Panc1 (cell line): ENCODE data around the gene TBCD. TPM values are rescaled to one million over a fixed set of nuclear protein-coding genes. Genes with fewer than 3 reads are reported as not detected.

Experiments
- ATAC-seq: fragments of 200-7000 bp; cut with Tn5 transposase; 2 replicates; pipeline ENCODE4 v1.9.1; 2020; ENCODE audit warnings: mild to moderate bottlenecking, moderate library complexity
- BruUV-seq: library from RNA; stranded (reverse); fragments of 400-500 nt; replicated peaks from 2 replicates; lab custom pipeline; 2021; lab: Mats Ljungman, UMichigan
- CTCF ChIA-PET: fragments of 300-600 bp; sonication (Branson Sonifier 250); formaldehyde crosslinking; loops from one replicate; lab custom pipeline; 2022; ENCODE audit warnings: antibody characterized with exemption; lab: Charles Lee
- POLR2A ChIA-PET: fragments of 300-600 bp; sonication (Branson Sonifier 250); formaldehyde crosslinking; loops from one replicate; lab custom pipeline; 2022; ENCODE audit warnings: antibody characterized with exemption; lab: Charles Lee
- DNase-seq: peaks from one replicate; pipeline ENCODE4 v3.0.0-alpha.2; 2010; ENCODE audit warnings: low read depth, low spot score
- H3K27ac ChIP-seq: 2 replicates; pipeline ENCODE4 v1.5.1; 2011; ENCODE audit warnings: mild to moderate bottlenecking, low read length, inconsistent platforms
- H3K27me3 ChIP-seq: fragments of 200-500 bp; sonication (Bioruptor generic); 2 replicates; pipeline ENCODE4 v1.6.0; 2014; ENCODE audit warnings: low read length, inconsistent platforms; ENCODE audit not compliant: control insufficient read depth, insufficient read depth
- H3K36me3 ChIP-seq: fragments of 200-500 bp; sonication (Bioruptor generic); 2 replicates; pipeline ENCODE4 v1.5.1; 2014; ENCODE audit warnings: inconsistent platforms, mild to moderate bottlenecking, low read length, moderate library complexity; ENCODE audit not compliant: control insufficient read depth, insufficient read depth
- H3K4me1 ChIP-seq: 2 replicates; pipeline ENCODE4 v1.5.1; 2011; ENCODE audit warnings: inconsistent platforms, mild to moderate bottlenecking, low read length, moderate library complexity; ENCODE audit not compliant: control insufficient read depth, insufficient read depth
- H3K4me3 ChIP-seq, 2 experiments: 2 replicates each; pipeline ENCODE4 v1.5.1; 2011 to 2012; ENCODE audit warnings: low read depth in 2 of 2, low read length in 2 of 2, mild to moderate bottlenecking in 2 of 2, inconsistent platforms in 1 of 2, moderate library complexity in 1 of 2
- H3K9me3 ChIP-seq: fragments of 200-500 bp; sonication (Bioruptor generic); 2 replicates; pipeline ENCODE4 v1.5.1; 2014; ENCODE audit warnings: low read depth, mild to moderate bottlenecking, inconsistent platforms, low read length, moderate library complexity; ENCODE audit not compliant: control insufficient read depth, insufficient read depth
- POLR2AphosphoS5 ChIP-seq: IDR thresholded peaks from 2 replicates; pipeline ENCODE4 v1.6.1; 2012; ENCODE audit warnings: mild to moderate bottlenecking, low read depth, low read length, moderate library complexity
- SIN3A ChIP-seq: IDR thresholded peaks from 2 replicates; pipeline ENCODE4 v1.6.1; 2012; ENCODE audit warnings: low read depth, mild to moderate bottlenecking, low read length, moderate library complexity, borderline replicate concordance; ENCODE audit not compliant: insufficient read depth
- TCF7L2 ChIP-seq: IDR thresholded peaks from 2 replicates; pipeline ENCODE4 v1.6.1; 2011; ENCODE audit warnings: mild to moderate bottlenecking, low read depth, low read length, inconsistent platforms
- in situ Hi-C: cut with HindIII; loops from 2 replicates; pipeline ENCODE4 v1.10.0; 2016; ENCODE audit warnings: low sequenced_read_pairs, low pct_unique_long_range_greater_than_20kb
- intact Hi-C: fragments of 100-400 bp; cut with micrococcal nuclease; formaldehyde crosslinking; loops from one replicate; pipeline ENCODE4 v1.10.0; 2022; ENCODE audit not compliant: unreplicated experiment
- total RNA-seq: library from RNA; stranded (reverse); gene quantifications from one replicate; pipeline ENCODE4 v1.2.1, GENCODE V29; 2021; ENCODE audit not compliant: unreplicated experiment
- TF ChIP-seq, protein P1 (sequence below), 2 experiments: IDR thresholded peaks; 2 replicates each; pipeline ENCODE4 v1.6.1; 2011 to 2012; ENCODE audit warnings: low read depth in 2 of 2, control low read depth in 1 of 2, low read length in 1 of 2, mild to moderate bottlenecking in 1 of 2, moderate library complexity in 1 of 2; ENCODE audit not compliant: insufficient read depth in 1 of 2
- TF ChIP-seq, protein P2 (sequence below): fragments of 450-650 bp; IDR thresholded peaks from 2 replicates; pipeline ENCODE4 v1.5.1; 2017; ENCODE audit warnings: mild to moderate bottlenecking

Gene TBCD
- total RNA-seq, 1 experiment from 2014 or later: 186 TPM

DNA sequence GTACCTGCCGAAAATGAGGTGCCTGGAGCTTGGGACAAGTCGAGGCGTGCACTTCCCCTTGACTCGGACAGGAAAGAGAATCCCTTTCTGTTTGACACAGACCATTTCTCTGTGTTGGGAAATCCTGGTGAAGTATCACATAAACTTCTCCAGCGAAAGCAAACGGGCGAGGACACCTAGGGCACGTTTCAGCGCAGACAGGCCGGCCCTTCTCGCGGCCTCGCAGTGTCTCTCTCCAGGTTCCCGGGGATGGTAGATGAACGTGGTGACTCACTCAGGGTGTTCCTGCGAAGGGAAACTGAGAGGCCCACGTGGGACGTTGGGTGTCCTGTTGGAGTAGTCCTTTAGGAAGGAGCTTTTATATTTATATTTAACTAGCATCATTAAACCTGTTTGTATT lies 124.3 kb downstream of the TBCD start:
- TSS peak; percentile 22 for BruUV-seq
- ChIA-PET POLR2A (interaction anchor here (0.5 to 0.6 kb wide), 2 partner anchors 129 to 173 kb away, joined by 4 to 7 read pairs; no protein-coding TSS in a partner anchor), CTCF (interaction anchor here (0.9 kb wide), 1 partner anchor 9 kb away, joined by 3 read pairs; no protein-coding TSS in a partner anchor)
- H3K4me1 ChIP-seq: no peaks in the 10 kb centered on the region
- H3K4me3 ChIP-seq: no peak overlapping the region
- DNase-seq (no peak), ATAC-seq (no peak)
- H3K27ac ChIP-seq: no peak overlapping the region
- no peaks in the 10 kb centered on the region for H3K36me3 ChIP-seq
- in situ Hi-C loops (no loop called here), intact Hi-C loops (no loop called here)
- H3K27me3 ChIP-seq: no peaks in the 10 kb centered on the region
- H3K9me3 ChIP-seq: no peaks in the 10 kb centered on the region
- TF ChIP-seq, protein P1, sequence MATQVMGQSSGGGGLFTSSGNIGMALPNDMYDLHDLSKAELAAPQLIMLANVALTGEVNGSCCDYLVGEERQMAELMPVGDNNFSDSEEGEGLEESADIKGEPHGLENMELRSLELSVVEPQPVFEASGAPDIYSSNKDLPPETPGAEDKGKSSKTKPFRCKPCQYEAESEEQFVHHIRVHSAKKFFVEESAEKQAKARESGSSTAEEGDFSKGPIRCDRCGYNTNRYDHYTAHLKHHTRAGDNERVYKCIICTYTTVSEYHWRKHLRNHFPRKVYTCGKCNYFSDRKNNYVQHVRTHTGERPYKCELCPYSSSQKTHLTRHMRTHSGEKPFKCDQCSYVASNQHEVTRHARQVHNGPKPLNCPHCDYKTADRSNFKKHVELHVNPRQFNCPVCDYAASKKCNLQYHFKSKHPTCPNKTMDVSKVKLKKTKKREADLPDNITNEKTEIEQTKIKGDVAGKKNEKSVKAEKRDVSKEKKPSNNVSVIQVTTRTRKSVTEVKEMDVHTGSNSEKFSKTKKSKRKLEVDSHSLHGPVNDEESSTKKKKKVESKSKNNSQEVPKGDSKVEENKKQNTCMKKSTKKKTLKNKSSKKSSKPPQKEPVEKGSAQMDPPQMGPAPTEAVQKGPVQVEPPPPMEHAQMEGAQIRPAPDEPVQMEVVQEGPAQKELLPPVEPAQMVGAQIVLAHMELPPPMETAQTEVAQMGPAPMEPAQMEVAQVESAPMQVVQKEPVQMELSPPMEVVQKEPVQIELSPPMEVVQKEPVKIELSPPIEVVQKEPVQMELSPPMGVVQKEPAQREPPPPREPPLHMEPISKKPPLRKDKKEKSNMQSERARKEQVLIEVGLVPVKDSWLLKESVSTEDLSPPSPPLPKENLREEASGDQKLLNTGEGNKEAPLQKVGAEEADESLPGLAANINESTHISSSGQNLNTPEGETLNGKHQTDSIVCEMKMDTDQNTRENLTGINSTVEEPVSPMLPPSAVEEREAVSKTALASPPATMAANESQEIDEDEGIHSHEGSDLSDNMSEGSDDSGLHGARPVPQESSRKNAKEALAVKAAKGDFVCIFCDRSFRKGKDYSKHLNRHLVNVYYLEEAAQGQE (IDR thresholded peaks at IDR 0.05; ENCODE audit: insufficient read depth in 1 of 2, low read depth in 2 of 2, low read length in 1 of 2): no peak

DNA sequence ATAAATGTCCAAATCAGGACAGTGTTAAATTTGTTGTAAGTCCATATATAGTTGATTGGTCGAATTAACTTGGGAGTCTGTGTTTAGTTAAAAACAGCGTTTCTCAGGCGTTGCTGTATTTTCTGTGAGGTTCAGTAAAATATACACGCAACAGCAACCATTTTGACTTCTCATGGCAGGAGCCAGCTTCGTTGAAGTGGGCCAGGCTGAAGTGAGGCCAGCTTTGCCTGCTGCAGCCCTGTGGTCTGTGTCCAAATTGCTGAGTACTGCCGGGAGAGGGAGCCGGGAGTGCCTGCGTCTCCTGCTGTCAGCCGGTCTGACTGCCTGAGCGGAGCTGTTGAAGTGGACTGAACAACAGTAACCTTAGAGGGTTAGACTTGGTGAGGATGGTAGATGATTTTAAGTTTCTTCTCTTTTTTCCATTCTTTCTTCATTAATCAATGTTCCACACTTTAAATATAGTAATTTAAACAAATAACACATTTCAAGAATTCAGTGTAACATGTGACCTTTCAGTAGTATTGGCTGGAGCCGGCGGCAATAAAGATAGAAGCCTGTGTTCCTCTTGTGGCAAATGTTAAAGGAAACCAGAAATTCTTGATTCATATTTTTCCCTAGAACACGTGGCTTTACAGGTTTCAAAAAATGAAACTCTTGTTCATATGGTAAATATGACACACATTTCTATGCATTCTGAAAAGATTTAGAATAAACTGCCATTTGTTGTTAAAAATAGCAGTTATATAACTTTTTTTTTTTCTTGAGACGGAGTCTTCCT lies 124.9 kb downstream of the TBCD start:
- Histone ChIP-seq H3K9me3 (no peaks in the 10 kb centered on the region), H3K36me3 (no peaks in the 10 kb centered on the region), H3K27ac (no peak overlapping the region), H3K4me3 (no peak overlapping the region), H3K27me3 (no peaks in the 10 kb centered on the region), H3K4me1 (no peaks in the 10 kb centered on the region)
- in situ Hi-C loops (no loop called here), intact Hi-C loops (no loop called here)
- TF ChIP-seq TCF7L2: no peak
- TF ChIP-seq, protein P2, sequence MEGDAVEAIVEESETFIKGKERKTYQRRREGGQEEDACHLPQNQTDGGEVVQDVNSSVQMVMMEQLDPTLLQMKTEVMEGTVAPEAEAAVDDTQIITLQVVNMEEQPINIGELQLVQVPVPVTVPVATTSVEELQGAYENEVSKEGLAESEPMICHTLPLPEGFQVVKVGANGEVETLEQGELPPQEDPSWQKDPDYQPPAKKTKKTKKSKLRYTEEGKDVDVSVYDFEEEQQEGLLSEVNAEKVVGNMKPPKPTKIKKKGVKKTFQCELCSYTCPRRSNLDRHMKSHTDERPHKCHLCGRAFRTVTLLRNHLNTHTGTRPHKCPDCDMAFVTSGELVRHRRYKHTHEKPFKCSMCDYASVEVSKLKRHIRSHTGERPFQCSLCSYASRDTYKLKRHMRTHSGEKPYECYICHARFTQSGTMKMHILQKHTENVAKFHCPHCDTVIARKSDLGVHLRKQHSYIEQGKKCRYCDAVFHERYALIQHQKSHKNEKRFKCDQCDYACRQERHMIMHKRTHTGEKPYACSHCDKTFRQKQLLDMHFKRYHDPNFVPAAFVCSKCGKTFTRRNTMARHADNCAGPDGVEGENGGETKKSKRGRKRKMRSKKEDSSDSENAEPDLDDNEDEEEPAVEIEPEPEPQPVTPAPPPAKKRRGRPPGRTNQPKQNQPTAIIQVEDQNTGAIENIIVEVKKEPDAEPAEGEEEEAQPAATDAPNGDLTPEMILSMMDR: no peak
- TF ChIP-seq SIN3A: no peak
- TF ChIP-seq, protein P1 (IDR thresholded peaks at IDR 0.05; ENCODE audit: insufficient read depth in 1 of 2, low read depth in 2 of 2, low read length in 1 of 2): no peak
- no peak for TF ChIP-seq POLR2AphosphoS5
- no TSS peak for BruUV-seq
- ATAC-seq: peak; percentile 69; the same call in 1 of the 2 replicates
- POLR2A ChIA-PET: interaction anchor here (0.5 to 0.6 kb wide), 2 partner anchors 130 to 173 kb away, joined by 4 to 7 read pairs; no protein-coding TSS in a partner anchor
- DNase-seq: no peak
- CTCF ChIA-PET: interaction anchor here (0.9 kb wide), 1 partner anchor 9 kb away, joined by 3 read pairs; no protein-coding TSS in a partner anchor
